NCI-H1436 (cell line): ENCODE measurements around the gene PLEKHM1.
"Not testable (repeated sequence)": the region's sequence is repeated elsewhere in the genome, so short reads cannot be mapped to it uniquely, and the experiment has no call there.

Source experiments
- DNase-seq: peaks from one replicate; lab custom pipeline; 2025; lab: John Stamatoyannopoulos, UW

Gene PLEKHM1

GRCh38 chr17:45490615-45491433 lies at the start of gene PLEKHM1:
PLEKHM1 (minus strand) TSS chr17:45490721; CDS start chr17:45482484, 8,237 bp downstream.
- DNase-seq = peak; percentile 68

- DNase-seq = not testable (repeated sequence)
These were observed 47.6 kb upstream of the PLEKHM1 start for GRCh38 chr17:45538168-45538567.

- DNase-seq = not testable (repeated sequence)
These were observed 15.6 kb upstream of the PLEKHM1 start for GRCh38 chr17:45506072-45506471.

GRCh38 chr17:45505183-45505582 lies 14.7 kb upstream of the PLEKHM1 start:
- DNase-seq = not testable (repeated sequence)

- not testable (repeated sequence) for DNase-seq
These were observed 10.7 kb upstream of the PLEKHM1 start for GRCh38 chr17:45501092-45501707.

GRCh38 chr17:45500478-45500877 lies 10.0 kb upstream of the PLEKHM1 start:
- not testable (repeated sequence) for DNase-seq

GRCh38 chr17:45499208-45499607 lies 8.7 kb upstream of the PLEKHM1 start:
- not testable (repeated sequence) for DNase-seq

- not testable (repeated sequence) for DNase-seq
These were observed 7.9 kb upstream of the PLEKHM1 start for GRCh38 chr17:45498377-45498776.

GRCh38 chr17:45497449-45497848 lies 6.9 kb upstream of the PLEKHM1 start:
- not testable (repeated sequence) for DNase-seq

GRCh38 chr17:45496507-45496906 lies 6.0 kb upstream of the PLEKHM1 start:
- not testable (repeated sequence) for DNase-seq

GRCh38 chr17:45494556-45494955 lies 4.0 kb upstream of the PLEKHM1 start:
- DNase-seq = not testable (repeated sequence)

- not testable (repeated sequence) for DNase-seq
These were observed 1.6 kb upstream of the PLEKHM1 start for GRCh38 chr17:45492156-45492555.

GRCh38 chr17:45490198-45490597 lies 323 bp downstream of the PLEKHM1 start:
- DNase-seq = not testable (repeated sequence)

- not testable (repeated sequence) for DNase-seq
These were observed 2.8 kb downstream of the PLEKHM1 start for GRCh38 chr17:45487704-45488103.

GRCh38 chr17:45483591-45484216 lies 6.8 kb downstream of the PLEKHM1 start:
- DNase-seq = not testable (repeated sequence)

- DNase-seq = not testable (repeated sequence)
These were observed 7.3 kb downstream of the PLEKHM1 start for GRCh38 chr17:45483177-45483576.

GRCh38 chr17:45482317-45482716 lies 8.2 kb downstream of the PLEKHM1 start:
- DNase-seq = not testable (repeated sequence)

- DNase-seq = not testable (repeated sequence)
These were observed 15.1 kb downstream of the PLEKHM1 start for GRCh38 chr17:45475436-45475835.

- DNase-seq = not testable (repeated sequence)
These were observed 18.3 kb downstream of the PLEKHM1 start for GRCh38 chr17:45472249-45472648.

- not testable (repeated sequence) for DNase-seq
These were observed 21.3 kb downstream of the PLEKHM1 start for GRCh38 chr17:45469204-45469563.

- not testable (repeated sequence) for DNase-seq
These were observed 22.0 kb downstream of the PLEKHM1 start for GRCh38 chr17:45468293-45469203.
